Measurements from ENCODE around the gene SHC3. TPM values are rescaled to one million over a fixed set of nuclear protein-coding genes. Genes with fewer than 3 reads are reported as not detected.
A peak's percentile ranks its signal among the peaks of the same experiment; 100 is the strongest.

The SHC3 gene
- total RNA-seq, 1 donor = 0.36 TPM

DNA sequence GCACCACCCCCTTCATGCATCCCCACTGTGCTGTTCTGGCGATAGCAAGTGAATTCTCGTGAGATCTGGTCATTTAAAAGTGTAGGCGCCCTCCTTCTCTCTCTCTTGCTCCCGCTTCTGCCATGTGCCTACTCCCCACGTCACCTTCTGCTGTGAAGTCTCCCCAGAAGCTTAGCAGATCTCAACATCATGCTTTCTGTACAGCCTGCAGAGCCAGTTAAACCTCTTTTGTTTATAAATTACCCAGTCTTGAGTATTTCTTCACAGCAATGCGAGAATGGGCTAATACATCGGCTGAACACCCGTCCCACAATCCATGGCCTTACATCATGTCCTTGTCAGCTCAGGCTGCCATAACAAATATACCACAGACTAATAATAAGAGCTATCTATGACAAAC lies 17.4 kb downstream of the SHC3 start:
- H3K79me2 ChIP-seq (ENCODE audit: insufficient read depth, low read length) = no peaks in the 10 kb centered on the region
- TF ChIP-seq, protein P1, sequence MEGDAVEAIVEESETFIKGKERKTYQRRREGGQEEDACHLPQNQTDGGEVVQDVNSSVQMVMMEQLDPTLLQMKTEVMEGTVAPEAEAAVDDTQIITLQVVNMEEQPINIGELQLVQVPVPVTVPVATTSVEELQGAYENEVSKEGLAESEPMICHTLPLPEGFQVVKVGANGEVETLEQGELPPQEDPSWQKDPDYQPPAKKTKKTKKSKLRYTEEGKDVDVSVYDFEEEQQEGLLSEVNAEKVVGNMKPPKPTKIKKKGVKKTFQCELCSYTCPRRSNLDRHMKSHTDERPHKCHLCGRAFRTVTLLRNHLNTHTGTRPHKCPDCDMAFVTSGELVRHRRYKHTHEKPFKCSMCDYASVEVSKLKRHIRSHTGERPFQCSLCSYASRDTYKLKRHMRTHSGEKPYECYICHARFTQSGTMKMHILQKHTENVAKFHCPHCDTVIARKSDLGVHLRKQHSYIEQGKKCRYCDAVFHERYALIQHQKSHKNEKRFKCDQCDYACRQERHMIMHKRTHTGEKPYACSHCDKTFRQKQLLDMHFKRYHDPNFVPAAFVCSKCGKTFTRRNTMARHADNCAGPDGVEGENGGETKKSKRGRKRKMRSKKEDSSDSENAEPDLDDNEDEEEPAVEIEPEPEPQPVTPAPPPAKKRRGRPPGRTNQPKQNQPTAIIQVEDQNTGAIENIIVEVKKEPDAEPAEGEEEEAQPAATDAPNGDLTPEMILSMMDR (IDR thresholded peaks at IDR 0.05; ENCODE audit: extremely low read depth, low read depth, low read length) = no peak
- H3K4me3 ChIP-seq (ENCODE audit: insufficient read depth, low read length) = no peak overlapping the region
- H4K20me1 ChIP-seq (ENCODE audit: insufficient read depth, low read length) = no peaks in the 10 kb centered on the region
- no peaks in the 10 kb centered on the region for H3K36me3 ChIP-seq (ENCODE audit: insufficient read depth, low read length)
- no peak overlapping the region for H2AFZ ChIP-seq (ENCODE audit: low read length)
- no peaks in the 10 kb centered on the region for H3K9me3 ChIP-seq (ENCODE audit: low read depth, low read length)
- no peaks in the 10 kb centered on the region for H3K27me3 ChIP-seq (ENCODE audit: insufficient read depth, low read length)
- H3K4me1 ChIP-seq (ENCODE audit: insufficient read depth, low read length) = no peaks in the 10 kb centered on the region
- H3K27ac ChIP-seq (ENCODE audit: low read depth, low read length) = no peak overlapping the region
- DNase-seq (ENCODE audit: insufficient read length, low spot score, missing footprints) = no peak
- H3K4me2 ChIP-seq (ENCODE audit: insufficient read depth, low read length) = no peak overlapping the region

DNA sequence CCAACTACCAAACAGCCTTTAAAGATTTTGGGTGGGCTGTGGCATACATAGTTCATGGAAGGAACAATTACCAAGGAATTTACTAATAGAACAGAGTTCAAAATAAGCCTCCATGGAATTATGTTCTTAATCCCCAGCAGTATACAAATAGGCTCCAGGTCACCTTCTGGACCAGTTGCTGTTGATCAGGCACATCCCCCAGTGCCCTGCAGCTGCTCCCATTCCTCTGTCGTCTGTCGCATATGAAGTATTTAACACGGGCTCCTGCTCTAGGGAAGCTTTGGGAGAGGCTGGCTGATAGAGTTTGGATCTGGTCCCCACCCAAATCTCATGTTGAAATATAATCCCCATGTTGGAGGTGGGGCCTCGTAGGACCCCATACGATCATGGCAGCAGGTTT lies 17.8 kb downstream of the SHC3 start:
- Histone ChIP-seq H2AFZ (ENCODE audit: low read length) (no peak overlapping the region), H3K27ac (ENCODE audit: low read depth, low read length) (no peak overlapping the region), H3K4me3 (ENCODE audit: insufficient read depth, low read length) (no peak overlapping the region), H3K79me2 (ENCODE audit: insufficient read depth, low read length) (no peaks in the 10 kb centered on the region), H3K4me1 (ENCODE audit: insufficient read depth, low read length) (no peaks in the 10 kb centered on the region), H4K20me1 (ENCODE audit: insufficient read depth, low read length) (no peaks in the 10 kb centered on the region), H3K9me3 (ENCODE audit: low read depth, low read length) (no peaks in the 10 kb centered on the region), H3K4me2 (ENCODE audit: insufficient read depth, low read length) (no peak overlapping the region), H3K27me3 (ENCODE audit: insufficient read depth, low read length) (no peaks in the 10 kb centered on the region), H3K36me3 (ENCODE audit: insufficient read depth, low read length) (no peaks in the 10 kb centered on the region)
- TF ChIP-seq, protein P1 (IDR thresholded peaks at IDR 0.05; ENCODE audit: extremely low read depth, low read depth, low read length) = no peak
- DNase-seq (ENCODE audit: insufficient read length, low spot score, missing footprints) = no peak

DNA sequence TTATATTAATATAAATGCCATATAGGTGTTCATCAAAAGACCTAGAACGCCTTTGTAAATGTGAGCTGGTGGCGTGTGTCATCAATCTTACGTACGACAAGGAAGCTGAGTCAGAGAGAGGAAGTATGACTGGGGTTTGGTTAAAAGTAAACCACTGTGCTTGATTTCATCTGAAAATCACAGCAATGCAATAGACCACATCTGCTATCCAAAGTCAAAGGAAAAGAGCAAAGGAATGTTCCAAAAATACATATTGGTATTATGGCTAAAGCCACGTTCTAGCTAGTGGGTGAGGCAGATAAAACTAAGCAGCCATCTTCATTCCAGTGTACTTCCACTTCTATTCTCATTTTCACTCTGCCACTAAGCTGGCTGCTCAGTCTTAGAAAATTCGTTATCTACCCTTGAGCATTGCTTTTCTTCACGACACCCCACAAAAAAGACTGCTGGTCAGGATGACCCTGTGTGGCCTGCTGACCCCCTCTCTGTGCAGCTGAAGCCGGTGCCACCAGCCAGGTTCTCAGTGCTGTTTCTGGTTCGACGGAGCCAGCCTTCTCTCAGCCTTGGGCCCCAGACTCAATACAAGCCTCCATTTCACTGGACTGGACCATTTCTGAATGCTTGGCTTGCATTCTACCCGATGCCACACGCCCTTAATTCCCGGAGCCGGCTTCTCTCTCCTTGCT lies 23.8 kb downstream of the SHC3 start:
- H4K20me1 ChIP-seq (ENCODE audit: insufficient read depth, low read length) = no peaks in the 10 kb centered on the region
- peak overlapping the region; percentile 61 for H3K4me2 ChIP-seq (ENCODE audit: insufficient read depth, low read length)
- peaks cover 24% of the 10 kb centered on the region for H3K4me1 ChIP-seq (ENCODE audit: insufficient read depth, low read length)
- peak; percentile 87 for DNase-seq (ENCODE audit: insufficient read length, low spot score, missing footprints)
- H3K27me3 ChIP-seq (ENCODE audit: insufficient read depth, low read length) = no peaks in the 10 kb centered on the region
- H3K9me3 ChIP-seq (ENCODE audit: low read depth, low read length) = no peaks in the 10 kb centered on the region
- H3K4me3 ChIP-seq (ENCODE audit: insufficient read depth, low read length) = no peak overlapping the region
- H3K79me2 ChIP-seq (ENCODE audit: insufficient read depth, low read length) = no peaks in the 10 kb centered on the region
- TF ChIP-seq, protein P1 (IDR thresholded peaks at IDR 0.05; ENCODE audit: extremely low read depth, low read depth, low read length) = no peak
- H3K36me3 ChIP-seq (ENCODE audit: insufficient read depth, low read length) = no peaks in the 10 kb centered on the region
- peak overlapping the region; percentile 87 for H2AFZ ChIP-seq (ENCODE audit: low read length)
- H3K27ac ChIP-seq (ENCODE audit: low read depth, low read length) = peak overlapping the region; percentile 93

DNA sequence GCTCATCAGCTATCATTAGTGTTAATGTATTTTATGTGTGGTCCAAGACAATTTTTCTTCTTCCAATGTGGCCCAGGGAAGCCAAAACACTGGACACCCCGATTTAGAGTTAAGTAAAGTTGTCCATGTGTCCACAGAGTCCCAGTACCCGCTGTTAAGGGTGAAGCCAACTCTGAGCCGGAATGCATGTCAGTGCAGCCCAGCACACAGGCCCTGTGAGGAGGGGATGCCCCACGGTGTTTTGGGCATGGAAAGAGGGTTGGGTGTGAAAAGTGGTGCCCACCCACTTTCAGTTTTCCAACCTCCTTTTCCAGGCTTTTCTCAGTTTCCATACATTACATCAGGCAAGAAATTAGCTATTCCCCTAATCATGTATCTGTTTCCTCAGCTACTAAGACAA lies 24.4 kb downstream of the SHC3 start:
- H3K4me1 ChIP-seq (ENCODE audit: insufficient read depth, low read length) = peaks cover 24% of the 10 kb centered on the region
- no peaks in the 10 kb centered on the region for H3K79me2 ChIP-seq (ENCODE audit: insufficient read depth, low read length)
- H2AFZ ChIP-seq (ENCODE audit: low read length) = no peak overlapping the region
- H4K20me1 ChIP-seq (ENCODE audit: insufficient read depth, low read length) = no peaks in the 10 kb centered on the region
- H3K9me3 ChIP-seq (ENCODE audit: low read depth, low read length) = no peaks in the 10 kb centered on the region
- peak overlapping the region; percentile 61 for H3K4me2 ChIP-seq (ENCODE audit: insufficient read depth, low read length)
- no peaks in the 10 kb centered on the region for H3K36me3 ChIP-seq (ENCODE audit: insufficient read depth, low read length)
- TF ChIP-seq, protein P1 (IDR thresholded peaks at IDR 0.05; ENCODE audit: extremely low read depth, low read depth, low read length) = no peak
- H3K27me3 ChIP-seq (ENCODE audit: insufficient read depth, low read length) = no peaks in the 10 kb centered on the region
- no peak for DNase-seq (ENCODE audit: insufficient read length, low spot score, missing footprints)
- H3K4me3 ChIP-seq (ENCODE audit: insufficient read depth, low read length) = no peak overlapping the region
- peak overlapping the region; percentile 93 for H3K27ac ChIP-seq (ENCODE audit: low read depth, low read length)

All from osteoblast (primary cell).